Measurements from ENCODE around the gene IL27RA. TPM values are rescaled to one million over a fixed set of nuclear protein-coding genes. Genes with fewer than 3 reads are reported as not detected.
A peak's percentile ranks its signal among the peaks of the same experiment; 100 is the strongest.

Gene IL27RA
- total RNA-seq, 1 experiment from 2014 or later: 6.0 TPM

GRCh38 chr19:14078411-14078810, 46.8 kb downstream of the IL27RA start:
- ChIA-PET POLR2A (ENCODE audit: low non-redundant PET) (no interaction called here), CTCF (no interaction called here)
- H3K27me3 ChIP-seq (replicated peaks; ENCODE audit: insufficient read depth, low read depth, low read length, poor library complexity): no peaks in the 10 kb centered on the region
- no peak for TF ChIP-seq CTCF (conservative IDR thresholded peaks at IDR 0.05; ENCODE audit: low read depth, low read length)
- no peak for TF ChIP-seq EZH2 (IDR thresholded peaks at IDR 0.05; ENCODE audit: borderline replicate concordance, low read depth, low read length, poor library complexity, severe bottlenecking)
- H3K9me3 ChIP-seq (ENCODE audit: low read depth, low read length, poor library complexity, severe bottlenecking): no peaks in the 10 kb centered on the region
- BruUV-seq (replicated peaks): no TSS peak
- no peak overlapping the region for H3K27ac ChIP-seq (ENCODE audit: low read depth, low read length, poor library complexity, severe bottlenecking)
- no peak for DNase-seq (ENCODE audit: low spot score)
- intact Hi-C loops (cut with micrococcal nuclease; ENCODE audit: unreplicated experiment): no loop called here
- no peaks in the 10 kb centered on the region for H3K36me3 ChIP-seq (ENCODE audit: insufficient read depth, low read length, poor library complexity, severe bottlenecking)
- H3K4me1 ChIP-seq (ENCODE audit: insufficient read depth, low read length, poor library complexity, severe bottlenecking): peaks cover 16% of the 10 kb centered on the region
- H3K4me3 ChIP-seq (ENCODE audit: low read depth, low read length, poor library complexity, severe bottlenecking): no peak overlapping the region

GRCh38 chr19:14080887-14081796, 49.6 kb downstream of the IL27RA start:
- H3K4me1 ChIP-seq (ENCODE audit: insufficient read depth, low read length, poor library complexity, severe bottlenecking): peaks cover 3% of the 10 kb centered on the region
- peak overlapping the region; percentile 84 for H3K27ac ChIP-seq (ENCODE audit: low read depth, low read length, poor library complexity, severe bottlenecking)
- TF ChIP-seq CTCF (conservative IDR thresholded peaks at IDR 0.05; ENCODE audit: low read depth, low read length): no peak
- no peak for TF ChIP-seq EZH2 (IDR thresholded peaks at IDR 0.05; ENCODE audit: borderline replicate concordance, low read depth, low read length, poor library complexity, severe bottlenecking)
- H3K4me3 ChIP-seq (ENCODE audit: low read depth, low read length, poor library complexity, severe bottlenecking): peak overlapping the region; percentile 73
- no peaks in the 10 kb centered on the region for H3K9me3 ChIP-seq (ENCODE audit: low read depth, low read length, poor library complexity, severe bottlenecking)
- H3K27me3 ChIP-seq (replicated peaks; ENCODE audit: insufficient read depth, low read depth, low read length, poor library complexity): no peaks in the 10 kb centered on the region
- intact Hi-C loops (cut with micrococcal nuclease; ENCODE audit: unreplicated experiment): no loop called here
- POLR2A ChIA-PET (ENCODE audit: low non-redundant PET): no interaction called here
- BruUV-seq (replicated peaks): TSS peak; percentile 94
- DNase-seq (ENCODE audit: low spot score): peak; percentile 100
- no peaks in the 10 kb centered on the region for H3K36me3 ChIP-seq (ENCODE audit: insufficient read depth, low read length, poor library complexity, severe bottlenecking)
- CTCF ChIA-PET: no interaction called here

GRCh38 chr19:14081797-14082674, 50.5 kb downstream of the IL27RA start:
- intact Hi-C loops (cut with micrococcal nuclease; ENCODE audit: unreplicated experiment): no loop called here
- ChIA-PET CTCF (interaction anchor here (0.7 kb wide), 1 partner anchor 1064 kb away, joined by 6 read pairs; no protein-coding TSS in a partner anchor), POLR2A (ENCODE audit: low non-redundant PET) (interaction anchor here (0.5 kb wide), 1 partner anchor 238 kb away, joined by 7 read pairs; no protein-coding TSS in a partner anchor)
- peak overlapping the region; percentile 53 for H3K27ac ChIP-seq (ENCODE audit: low read depth, low read length, poor library complexity, severe bottlenecking)
- H3K4me1 ChIP-seq (ENCODE audit: insufficient read depth, low read length, poor library complexity, severe bottlenecking): peaks cover 3% of the 10 kb centered on the region
- no peaks in the 10 kb centered on the region for H3K27me3 ChIP-seq (replicated peaks; ENCODE audit: insufficient read depth, low read depth, low read length, poor library complexity)
- TF ChIP-seq EZH2 (IDR thresholded peaks at IDR 0.05; ENCODE audit: borderline replicate concordance, low read depth, low read length, poor library complexity, severe bottlenecking) (no peak), CTCF (conservative IDR thresholded peaks at IDR 0.05; ENCODE audit: low read depth, low read length) (no peak)
- DNase-seq (ENCODE audit: low spot score): no peak
- H3K36me3 ChIP-seq (ENCODE audit: insufficient read depth, low read length, poor library complexity, severe bottlenecking): no peaks in the 10 kb centered on the region
- peak overlapping the region; percentile 73 for H3K4me3 ChIP-seq (ENCODE audit: low read depth, low read length, poor library complexity, severe bottlenecking)
- BruUV-seq (replicated peaks): no TSS peak
- H3K9me3 ChIP-seq (ENCODE audit: low read depth, low read length, poor library complexity, severe bottlenecking): no peaks in the 10 kb centered on the region

Data from A673 (cell line).